Measurements from ENCODE around the gene EXPH5. TPM values are rescaled to one million over a fixed set of nuclear protein-coding genes. Genes with fewer than 3 reads are reported as not detected.

EXPH5 gene
- total and polyA plus RNA-seq, 7 donors = 0.36 to 2.4 (median 0.55) TPM

GRCh38 chr11:108498816-108499408, 94.7 kb downstream of the EXPH5 start:
- Histone ChIP-seq H3K9me3 (no peaks in the 10 kb centered on the region), H3K4me3 (peak overlapping the region; percentile 57 to 84 (median 74)), H3K27ac (peak overlapping the region; percentile 92 to 98 (median 96)), H3K4me1 (peaks cover 0 to 16% (median 7%) of the 10 kb centered on the region in 4 donors), H3K27me3 (no peaks in the 10 kb centered on the region), H3K36me3 (no peaks in the 10 kb centered on the region)
- DNase-seq = peak; percentile 63
- intact Hi-C loops (cut with DNase I) = loop anchor here (5.0 kb wide), 2 partner anchors 163 to 277 kb away; partner anchors contain the start of genes ATM and NPAT
- TF ChIP-seq POLR2AphosphoS5 (IDR thresholded peaks at IDR 0.05) (no peak), POLR2A (IDR thresholded peaks at IDR 0.05) (no peak), EP300 (IDR thresholded peaks at IDR 0.05) (no peak), CTCF (IDR thresholded peaks at IDR 0.05) (no peak)
- 65 to 76% methylated on average over 29 of the region's 29 CpGs for WGBS, 2 donors

GRCh38 chr11:108498046-108498815, 95.3 kb downstream of the EXPH5 start, which contains the start of gene POGLUT3:
POGLUT3 (minus strand) TSS chr11:108498384; CDS start chr11:108498366, 18 bp downstream.
- DNase-seq = peak; percentile 85
- peak in 3 of 4 donors; percentile 22 to 67 (median 46) for TF ChIP-seq POLR2AphosphoS5 (IDR thresholded peaks at IDR 0.05)
- no peak for TF ChIP-seq POLR2A (IDR thresholded peaks at IDR 0.05)
- no peak for TF ChIP-seq EP300 (IDR thresholded peaks at IDR 0.05)
- peaks cover 0 to 16% (median 7%) of the 10 kb centered on the region in 4 donors for H3K4me1 ChIP-seq
- H3K9me3 ChIP-seq = no peaks in the 10 kb centered on the region
- no peaks in the 10 kb centered on the region for H3K36me3 ChIP-seq
- peak within 1 kb of the TSS; percentile 92 to 98 (median 96) for H3K27ac ChIP-seq
- H3K4me3 ChIP-seq = peak within 1 kb of the TSS; percentile 57 to 84 (median 74)
- intact Hi-C loops (cut with DNase I) = loop anchor here (5.0 kb wide), 2 partner anchors 164 to 276 kb away; partner anchors contain the start of genes ATM and NPAT
- no peaks in the 10 kb centered on the region for H3K27me3 ChIP-seq
- 0% methylated on average over 84 of the region's 84 CpGs for WGBS, 2 donors

- Histone ChIP-seq H3K9me3 (no peaks in the 10 kb centered on the region), H3K27ac (peak overlapping the region; percentile 92 to 98 (median 96)), H3K27me3 (no peaks in the 10 kb centered on the region), H3K36me3 (no peaks in the 10 kb centered on the region), H3K4me1 (peaks cover 0 to 16% (median 7%) of the 10 kb centered on the region in 4 donors), H3K4me3 (peak overlapping the region; percentile 57 to 84 (median 74))
- 1 to 2% methylated on average over 30 of the region's 30 CpGs for whole genome bisulfite sequencing, 2 donors
- TF ChIP-seq POLR2A (IDR thresholded peaks at IDR 0.05) = peak; percentile 63 to 71
- TF ChIP-seq POLR2AphosphoS5 (IDR thresholded peaks at IDR 0.05) = peak; percentile 89 to 99 (median 94)
- TF ChIP-seq CTCF (IDR thresholded peaks at IDR 0.05) = no peak
- peak in 1 of 4 donors; percentile 28 for TF ChIP-seq EP300 (IDR thresholded peaks at IDR 0.05)
- DNase-seq = peak; percentile 96
- intact Hi-C loops (cut with DNase I) = loop anchor here (1.0 to 5.0 kb wide), 3 partner anchors 30 to 275 kb away; partner anchors contain the start of genes ATM, C11orf65 and NPAT
Observed at GRCh38 chr11:108497317-108498045, 96.1 kb downstream of the EXPH5 start.

GRCh38 chr11:108496643-108497256, 96.8 kb downstream of the EXPH5 start:
- H3K27ac ChIP-seq = peak overlapping the region; percentile 92 to 98 (median 96)
- H3K4me1 ChIP-seq = peaks cover 0 to 16% (median 7%) of the 10 kb centered on the region in 4 donors
- no peak for TF ChIP-seq CTCF (IDR thresholded peaks at IDR 0.05)
- no peak for TF ChIP-seq EP300 (IDR thresholded peaks at IDR 0.05)
- TF ChIP-seq POLR2AphosphoS5 (IDR thresholded peaks at IDR 0.05) = no peak
- no peak for TF ChIP-seq POLR2A (IDR thresholded peaks at IDR 0.05)
- no peaks in the 10 kb centered on the region for H3K36me3 ChIP-seq
- intact Hi-C loops (cut with DNase I) = loop anchor here (1.0 to 5.0 kb wide), 3 partner anchors 29 to 274 kb away; partner anchors contain the start of genes ATM, C11orf65 and NPAT
- no peak for DNase-seq
- 86 to 91% methylated on average over 7 of the region's 7 CpGs for WGBS, 2 donors
- H3K9me3 ChIP-seq = no peaks in the 10 kb centered on the region
- H3K4me3 ChIP-seq = peak overlapping the region in 3 of 4 donors; percentile 72 to 84 (median 76)
- H3K27me3 ChIP-seq = no peaks in the 10 kb centered on the region

All from sigmoid colon (tissue), 7 donors.